Measurements from ENCODE around the gene XPOT.
"Not testable (repeated sequence)": the region's sequence is repeated elsewhere in the genome, so short reads cannot be mapped to it uniquely, and the experiment has no call there.

XPOT gene

GRCh38 chr12:64403707-64404469 is at the start of gene XPOT:
Gene XPOT (plus strand): TSS chr12:64404392. CDS start chr12:64410036, 5,644 bp downstream.
- peak within 1 kb of the TSS; percentile 76 for H3K4me2 ChIP-seq (ENCODE audit: low read depth, low read length, poor library complexity, severe bottlenecking)

GRCh38 chr12:64356209-64356608 is 48.0 kb upstream of the XPOT start:
- H4K20me1 ChIP-seq (ENCODE audit: insufficient read depth, low read length, poor library complexity, severe bottlenecking); H3F3A ChIP-seq (ENCODE audit: low read depth); H3K36me3 ChIP-seq (ENCODE audit: insufficient read depth, low read length); H3K9ac ChIP-seq (ENCODE audit: low read depth, low read length, poor library complexity, severe bottlenecking); H3K4me1 ChIP-seq (ENCODE audit: insufficient read depth, low read length, poor library complexity, severe bottlenecking); H3K27me3 ChIP-seq (ENCODE audit: insufficient read depth, low read length, poor library complexity, severe bottlenecking); H3K4me2 ChIP-seq (ENCODE audit: low read depth, low read length, poor library complexity, severe bottlenecking); H3K9me3 ChIP-seq (ENCODE audit: insufficient read depth, low read depth, low read length); H3K4me3 ChIP-seq (ENCODE audit: low read length, poor library complexity, severe bottlenecking); H3K79me2 ChIP-seq (ENCODE audit: insufficient read depth, low read length); H3K9me2 ChIP-seq (replicated peaks; ENCODE audit: low read depth, low read length); H2AFZ ChIP-seq (ENCODE audit: low read length): not testable (repeated sequence)

More at GRCh38 chr12:64403707-64404469, at the start of gene XPOT:
- Histone ChIP-seq H3K27me3 (ENCODE audit: insufficient read depth, low read length, poor library complexity, severe bottlenecking) (no peaks in the 10 kb centered on the region), H3K4me1 (ENCODE audit: insufficient read depth, low read length, poor library complexity, severe bottlenecking) (peaks cover 30% of the 10 kb centered on the region), H3K79me2 (ENCODE audit: insufficient read depth, low read length) (peaks cover 42% of the 10 kb centered on the region), H3K36me3 (ENCODE audit: insufficient read depth, low read length) (no peaks in the 10 kb centered on the region), H3F3A (ENCODE audit: low read depth) (no peaks in the 10 kb centered on the region), H3K4me3 (ENCODE audit: low read length, poor library complexity, severe bottlenecking) (peak within 1 kb of the TSS; percentile 85), H3K9ac (ENCODE audit: low read depth, low read length, poor library complexity, severe bottlenecking) (peak within 1 kb of the TSS; percentile 91), H3K9me3 (ENCODE audit: insufficient read depth, low read depth, low read length) (no peaks in the 10 kb centered on the region), H2AFZ (ENCODE audit: low read length) (peak within 1 kb of the TSS; percentile 93), H4K20me1 (ENCODE audit: insufficient read depth, low read length, poor library complexity, severe bottlenecking) (peaks cover 24% of the 10 kb centered on the region), H3K9me2 (replicated peaks; ENCODE audit: low read depth, low read length) (no peaks in the 10 kb centered on the region)
- TF ChIP-seq EZH2phosphoT487 (IDR thresholded peaks at IDR 0.05; ENCODE audit: borderline replicate concordance) = no peak
- no peak for TF ChIP-seq CTCF (conservative IDR thresholded peaks at IDR 0.05; ENCODE audit: low read length)

- not testable (repeated sequence) for H3K36me3 ChIP-seq (ENCODE audit: insufficient read depth, low read length); H3K9me3 ChIP-seq (ENCODE audit: insufficient read depth, low read depth, low read length); H3K27me3 ChIP-seq (ENCODE audit: insufficient read depth, low read length, poor library complexity, severe bottlenecking); H3K9me2 ChIP-seq (replicated peaks; ENCODE audit: low read depth, low read length); H3K9ac ChIP-seq (ENCODE audit: low read depth, low read length, poor library complexity, severe bottlenecking); H4K20me1 ChIP-seq (ENCODE audit: insufficient read depth, low read length, poor library complexity, severe bottlenecking); H3F3A ChIP-seq (ENCODE audit: low read depth); H3K4me2 ChIP-seq (ENCODE audit: low read depth, low read length, poor library complexity, severe bottlenecking); H2AFZ ChIP-seq (ENCODE audit: low read length); H3K4me3 ChIP-seq (ENCODE audit: low read length, poor library complexity, severe bottlenecking); H3K79me2 ChIP-seq (ENCODE audit: insufficient read depth, low read length); H3K4me1 ChIP-seq (ENCODE audit: insufficient read depth, low read length, poor library complexity, severe bottlenecking)
These were observed 43.0 kb upstream of the XPOT start for GRCh38 chr12:64361173-64361572.

GRCh38 chr12:64362721-64363305 is 41.4 kb upstream of the XPOT start:
- no peak overlapping the region for H3K4me2 ChIP-seq (ENCODE audit: low read depth, low read length, poor library complexity, severe bottlenecking)
- H3K79me2 ChIP-seq (ENCODE audit: insufficient read depth, low read length) = no peaks in the 10 kb centered on the region
- no peaks in the 10 kb centered on the region for H3F3A ChIP-seq (ENCODE audit: low read depth)
- no peak overlapping the region for H3K9ac ChIP-seq (ENCODE audit: low read depth, low read length, poor library complexity, severe bottlenecking)
- TF ChIP-seq CTCF (conservative IDR thresholded peaks at IDR 0.05; ENCODE audit: low read length) (no peak), EZH2phosphoT487 (IDR thresholded peaks at IDR 0.05; ENCODE audit: borderline replicate concordance) (no peak)
- H3K36me3 ChIP-seq (ENCODE audit: insufficient read depth, low read length) = no peaks in the 10 kb centered on the region
- H3K27me3 ChIP-seq (ENCODE audit: insufficient read depth, low read length, poor library complexity, severe bottlenecking) = no peaks in the 10 kb centered on the region
- H2AFZ ChIP-seq (ENCODE audit: low read length) = no peak overlapping the region
- H3K4me3 ChIP-seq (ENCODE audit: low read length, poor library complexity, severe bottlenecking) = no peak overlapping the region
- H3K4me1 ChIP-seq (ENCODE audit: insufficient read depth, low read length, poor library complexity, severe bottlenecking) = no peaks in the 10 kb centered on the region
- H4K20me1 ChIP-seq (ENCODE audit: insufficient read depth, low read length, poor library complexity, severe bottlenecking) = no peaks in the 10 kb centered on the region
- no peaks in the 10 kb centered on the region for H3K9me2 ChIP-seq (replicated peaks; ENCODE audit: low read depth, low read length)
- no peaks in the 10 kb centered on the region for H3K9me3 ChIP-seq (ENCODE audit: insufficient read depth, low read depth, low read length)
